Mammary epithelial cell (primary cell): ENCODE measurements around the gene FUZ.

Experiments
- CTCF ChIP-seq, 2 donors: IDR thresholded peaks in 1 of 2; conservative IDR thresholded peaks in 1 of 2; 2 replicates each; pipeline ENCODE4 v1.5.1; 2011 to 2012; ENCODE audit warnings: inconsistent platforms in 2 of 2, low read length in 2 of 2, mild to moderate bottlenecking in 2 of 2, control low read depth in 1 of 2, low read depth in 1 of 2; ENCODE audit not compliant: insufficient read depth in 1 of 2; ENCODE audit errors: extremely low read depth in 1 of 2
- EZH2 ChIP-seq: IDR thresholded peaks from 2 replicates; pipeline ENCODE4 v1.6.1; 2012; ENCODE audit warnings: low read length, inconsistent platforms, borderline replicate concordance

- TF ChIP-seq CTCF (conservative IDR thresholded peaks at IDR 0.05 in 1 of 2, IDR thresholded peaks at IDR 0.05 in 1 of 2; ENCODE audit: extremely low read depth in 1 of 2, insufficient read depth in 1 of 2, low read depth in 1 of 2, low read length in 2 of 2) (no peak), EZH2 (no peak)
Measured at GRCh38 chr19:49829721-49830120, 16.6 kb upstream of the FUZ start.
